Measurements from ENCODE around the gene SNRPA.

DNA sequence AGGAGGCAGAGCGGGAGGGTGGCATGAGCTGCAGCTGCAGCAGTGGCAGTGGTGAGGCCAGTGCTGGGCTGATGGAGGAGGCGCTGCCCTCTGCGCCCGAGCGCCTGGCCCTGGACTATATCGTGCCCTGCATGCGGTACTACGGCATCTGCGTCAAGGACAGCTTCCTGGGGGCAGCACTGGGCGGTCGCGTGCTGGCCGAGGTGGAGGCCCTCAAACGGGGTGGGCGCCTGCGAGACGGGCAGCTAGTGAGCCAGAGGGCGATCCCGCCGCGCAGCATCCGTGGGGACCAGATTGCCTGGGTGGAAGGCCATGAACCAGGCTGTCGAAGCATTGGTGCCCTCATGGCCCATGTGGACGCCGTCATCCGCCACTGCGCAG is 50.0 kb downstream of the SNRPA start:
- TF ChIP-seq, protein P1, sequence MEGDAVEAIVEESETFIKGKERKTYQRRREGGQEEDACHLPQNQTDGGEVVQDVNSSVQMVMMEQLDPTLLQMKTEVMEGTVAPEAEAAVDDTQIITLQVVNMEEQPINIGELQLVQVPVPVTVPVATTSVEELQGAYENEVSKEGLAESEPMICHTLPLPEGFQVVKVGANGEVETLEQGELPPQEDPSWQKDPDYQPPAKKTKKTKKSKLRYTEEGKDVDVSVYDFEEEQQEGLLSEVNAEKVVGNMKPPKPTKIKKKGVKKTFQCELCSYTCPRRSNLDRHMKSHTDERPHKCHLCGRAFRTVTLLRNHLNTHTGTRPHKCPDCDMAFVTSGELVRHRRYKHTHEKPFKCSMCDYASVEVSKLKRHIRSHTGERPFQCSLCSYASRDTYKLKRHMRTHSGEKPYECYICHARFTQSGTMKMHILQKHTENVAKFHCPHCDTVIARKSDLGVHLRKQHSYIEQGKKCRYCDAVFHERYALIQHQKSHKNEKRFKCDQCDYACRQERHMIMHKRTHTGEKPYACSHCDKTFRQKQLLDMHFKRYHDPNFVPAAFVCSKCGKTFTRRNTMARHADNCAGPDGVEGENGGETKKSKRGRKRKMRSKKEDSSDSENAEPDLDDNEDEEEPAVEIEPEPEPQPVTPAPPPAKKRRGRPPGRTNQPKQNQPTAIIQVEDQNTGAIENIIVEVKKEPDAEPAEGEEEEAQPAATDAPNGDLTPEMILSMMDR (IDR thresholded peaks at IDR 0.05; ENCODE audit: low read depth, low read length): no peak
- TF ChIP-seq EZH2phosphoT487 (IDR thresholded peaks at IDR 0.05; ENCODE audit: low read depth): no peak

Data from OCI-LY3 (cell line).